NCI-H2227 treated with DMSO at 0.1 percent for 48 hours (cell line): ENCODE measurements around the gene NECAP2.
"Not testable (repeated sequence)": the region's sequence is repeated elsewhere in the genome, so short reads cannot be mapped to it uniquely, and the experiment has no call there.

Source experiments
- DNase-seq: peaks from one replicate; lab custom pipeline; 2025; lab: John Stamatoyannopoulos, UW

NECAP2 gene

GRCh38 chr1:16430606-16431005 is 9.9 kb upstream of the NECAP2 start:
- DNase-seq: no peak

DNA sequence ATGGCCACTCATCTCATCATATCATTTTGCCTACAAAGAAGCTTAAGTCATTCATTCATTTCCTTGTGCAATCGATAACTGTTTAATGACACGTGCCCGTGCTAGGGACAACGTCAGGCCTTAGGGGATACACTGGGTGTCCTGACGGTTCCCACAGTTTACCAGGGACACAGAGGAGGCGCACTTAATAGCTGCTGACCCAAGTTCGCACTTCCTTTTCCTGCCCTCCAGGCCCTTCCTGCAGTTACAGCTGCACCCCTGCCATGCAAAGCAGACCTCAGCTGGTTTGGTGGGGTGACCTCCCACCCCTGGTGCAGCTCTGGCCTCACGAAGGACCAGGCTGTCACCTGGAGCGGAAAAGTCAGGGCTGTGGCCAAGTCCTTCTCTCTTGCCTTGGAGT is 7.5 kb upstream of the NECAP2 start:
- no peak for DNase-seq

DNA sequence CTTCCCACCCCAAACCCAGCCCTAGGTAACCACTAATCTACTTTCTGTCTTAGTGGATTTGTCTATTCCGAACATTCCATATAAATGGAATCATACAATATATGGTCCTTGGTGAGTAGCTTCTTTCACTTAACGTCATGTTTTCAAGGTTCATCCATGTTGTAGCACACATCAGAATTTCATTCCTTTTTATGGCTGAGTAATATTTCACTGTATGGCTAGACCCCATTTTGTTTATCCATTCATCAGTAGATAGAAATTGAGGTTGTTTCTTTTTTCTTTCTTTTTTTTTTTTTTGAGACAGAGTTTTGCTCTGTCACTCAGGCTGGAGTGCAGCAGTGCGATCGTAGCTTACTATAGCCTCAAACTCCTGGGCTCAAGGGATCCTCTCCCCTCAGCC is 6.5 kb upstream of the NECAP2 start:
- no peak for DNase-seq

DNA sequence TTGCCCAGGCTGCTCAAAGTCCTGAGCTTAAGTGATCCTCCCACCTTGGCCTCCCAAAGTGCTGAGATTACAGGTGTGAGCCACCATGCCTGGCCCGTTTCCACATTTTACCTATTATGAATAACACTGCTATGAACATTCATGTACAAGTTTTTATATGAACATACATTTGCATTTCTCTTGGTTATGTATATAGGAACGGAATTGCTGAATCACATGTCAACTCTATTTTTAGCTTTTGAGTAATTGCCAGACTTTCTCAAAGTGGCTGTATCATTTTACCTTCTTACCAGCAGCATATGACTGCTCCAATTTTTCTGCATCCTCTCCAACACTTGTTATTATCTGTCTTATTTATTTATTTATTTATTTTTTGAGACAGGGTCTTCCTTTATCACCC is 6.0 kb upstream of the NECAP2 start:
- no peak for DNase-seq

DNA sequence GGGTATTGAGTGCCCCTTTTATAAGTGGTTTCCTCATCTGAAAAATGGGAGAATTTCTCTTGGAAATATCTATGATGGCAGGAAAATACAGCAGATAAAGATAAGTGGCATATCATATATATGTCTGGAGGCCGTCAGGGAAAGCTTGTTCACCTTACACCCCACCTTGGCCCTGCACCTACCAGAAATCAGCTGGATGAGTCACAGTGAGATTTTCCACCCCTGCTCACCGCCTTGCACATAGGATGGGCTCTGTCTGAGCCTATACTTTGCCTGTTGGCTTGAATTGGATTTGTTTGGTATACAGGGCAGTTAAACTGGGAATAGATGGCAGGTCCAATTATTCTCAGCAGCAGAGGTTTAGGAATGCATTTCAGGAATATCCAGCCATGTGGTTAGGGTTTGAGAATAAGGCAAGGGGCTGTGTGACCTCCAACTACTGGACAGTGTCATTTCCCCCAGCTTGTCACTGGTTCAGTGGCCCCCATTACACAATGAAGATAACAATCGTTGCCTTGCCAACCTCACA is 3.5 kb upstream of the NECAP2 start, which contains the start of gene SPATA21:
SPATA21 (minus strand) TSS at position 479 of the 529 bp plus-strand sequence. CDS start 6,053 bp downstream, outside the sequence.
- DNase-seq: no peak

DNA sequence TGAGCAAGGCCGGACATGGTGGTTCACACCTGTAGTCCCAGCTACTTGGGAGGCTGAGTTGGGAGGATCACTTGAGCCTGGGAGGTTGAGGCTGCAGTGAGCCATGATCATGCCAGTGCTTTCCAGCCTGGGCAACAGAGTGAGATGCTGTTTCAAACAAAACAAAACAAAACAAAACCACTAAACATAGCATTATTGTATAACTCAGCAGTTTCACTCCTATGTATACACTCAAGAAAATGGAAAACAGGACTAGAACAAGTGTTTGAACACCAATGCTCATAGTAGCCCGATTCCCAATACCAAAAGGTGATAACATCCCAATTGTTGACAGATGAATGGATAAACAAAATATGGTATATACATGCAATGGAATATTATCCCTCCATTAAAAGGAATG is 2.0 kb upstream of the NECAP2 start:
- no peak for DNase-seq

GRCh38 chr1:16438924-16439323 is 1.6 kb upstream of the NECAP2 start:
- DNase-seq: no peak

DNA sequence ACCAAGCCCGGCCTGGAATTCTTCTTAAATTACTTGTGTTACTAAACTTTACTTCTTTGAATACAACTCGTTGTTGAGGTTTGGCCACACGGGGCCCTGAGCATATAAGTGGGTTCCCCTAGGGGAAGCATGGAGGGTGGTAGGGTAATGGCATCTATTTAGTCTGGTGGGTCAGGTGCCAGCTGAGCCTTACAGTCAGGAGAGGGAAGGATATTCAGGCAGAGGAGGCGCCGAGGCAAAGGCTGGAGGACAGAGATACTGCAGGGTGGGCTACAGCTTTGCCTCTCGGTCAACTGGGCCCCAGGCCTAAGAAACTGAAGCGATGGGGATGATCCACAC is 424 bp upstream of the NECAP2 start:
- DNase-seq: no peak

DNA sequence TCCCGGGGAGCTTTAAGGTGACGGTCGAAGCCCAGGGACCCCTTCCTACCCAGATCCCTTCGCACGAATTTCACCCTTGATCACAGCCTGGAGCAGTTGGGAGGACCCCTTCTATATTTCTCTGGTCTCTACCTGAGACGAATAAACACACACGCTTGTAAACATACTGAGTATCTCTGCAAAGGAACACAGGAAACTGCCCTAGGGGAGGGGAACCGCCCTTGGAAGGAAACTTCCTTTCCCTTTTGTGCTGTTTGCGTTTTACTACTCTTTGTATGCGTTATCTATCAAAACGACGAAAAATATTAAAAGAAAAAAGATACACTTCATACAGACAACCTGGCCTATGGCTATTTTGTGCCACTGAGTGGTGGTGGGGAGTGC is 750 bp downstream of the NECAP2 start:
- DNase-seq: no peak

GRCh38 chr1:16442265-16442664 is 1.7 kb downstream of the NECAP2 start:
- DNase-seq: no peak

- no peak for DNase-seq
Measured at GRCh38 chr1:16442941-16443340, 2.4 kb downstream of the NECAP2 start.

GRCh38 chr1:16443975-16444770 is 3.6 kb downstream of the NECAP2 start:
- no peak for DNase-seq

DNA sequence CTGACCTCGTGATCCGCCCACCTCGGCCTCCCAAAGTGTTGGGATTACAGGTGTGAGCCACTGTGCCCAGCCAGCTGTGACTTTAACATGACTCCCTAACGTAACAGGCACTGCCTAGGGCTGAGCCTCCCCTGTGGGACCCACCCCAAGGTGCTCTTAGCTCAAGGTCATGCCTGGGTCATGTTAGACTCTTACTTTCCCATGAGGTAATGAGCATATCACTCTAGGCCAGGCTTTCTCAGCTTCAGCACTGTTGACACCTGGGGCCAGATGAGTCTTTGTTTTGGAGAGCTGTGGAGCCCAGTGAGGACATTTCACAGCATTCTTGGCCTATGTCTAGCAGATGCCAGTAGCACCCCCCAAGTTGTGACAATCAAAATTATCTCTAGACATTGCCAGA is 4.5 kb downstream of the NECAP2 start:
- no peak for DNase-seq

DNA sequence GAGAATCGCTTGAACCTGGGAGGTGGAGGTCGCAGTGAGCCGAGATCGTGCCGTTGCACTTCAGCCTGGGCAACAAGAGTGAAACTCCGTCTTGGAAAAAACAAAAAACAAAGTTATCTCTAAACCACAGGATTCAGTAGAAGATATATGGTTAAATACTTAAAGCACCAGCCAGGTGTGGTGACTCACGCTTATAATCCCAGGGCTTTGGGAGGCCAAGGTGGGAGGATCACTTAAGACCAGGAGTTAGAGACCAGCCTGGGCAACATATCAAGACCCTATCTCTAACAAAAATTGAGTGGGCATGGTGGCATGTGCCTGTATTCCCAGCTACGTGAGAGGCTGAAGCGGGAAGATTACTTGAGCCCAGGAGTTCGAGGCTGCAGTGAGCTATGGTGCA is 5.6 kb downstream of the NECAP2 start:
- no peak for DNase-seq

GRCh38 chr1:16447641-16448040 is 7.1 kb downstream of the NECAP2 start:
- no peak for DNase-seq

GRCh38 chr1:16449065-16449464 is 8.5 kb downstream of the NECAP2 start:
- DNase-seq: no peak

GRCh38 chr1:16449666-16450065 is 9.1 kb downstream of the NECAP2 start:
- no peak for DNase-seq

GRCh38 chr1:16450863-16451481 is 10.4 kb downstream of the NECAP2 start:
- DNase-seq: no peak

GRCh38 chr1:16451841-16452528 is 11.5 kb downstream of the NECAP2 start:
- no peak for DNase-seq

DNA sequence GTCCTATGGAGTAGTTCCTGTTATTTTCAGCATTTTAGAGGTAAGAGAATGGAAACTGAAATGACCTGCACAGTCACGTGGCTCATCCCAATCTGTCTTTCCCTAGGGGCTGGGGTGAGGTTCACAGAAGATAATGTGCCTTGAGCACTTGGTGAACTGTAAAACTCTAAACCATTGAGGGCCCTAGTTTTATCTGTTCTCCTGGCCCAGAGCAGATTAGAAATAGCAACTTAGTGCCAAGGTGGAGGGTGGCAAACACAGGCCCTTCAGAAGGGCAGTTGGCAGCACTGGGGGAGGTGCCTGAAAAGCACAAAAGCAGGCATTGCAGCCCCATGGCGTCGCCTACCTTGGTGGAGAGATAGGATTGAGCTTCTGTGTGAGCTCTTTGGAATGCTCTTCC is 14.4 kb downstream of the NECAP2 start:
- not testable (repeated sequence) for DNase-seq

DNA sequence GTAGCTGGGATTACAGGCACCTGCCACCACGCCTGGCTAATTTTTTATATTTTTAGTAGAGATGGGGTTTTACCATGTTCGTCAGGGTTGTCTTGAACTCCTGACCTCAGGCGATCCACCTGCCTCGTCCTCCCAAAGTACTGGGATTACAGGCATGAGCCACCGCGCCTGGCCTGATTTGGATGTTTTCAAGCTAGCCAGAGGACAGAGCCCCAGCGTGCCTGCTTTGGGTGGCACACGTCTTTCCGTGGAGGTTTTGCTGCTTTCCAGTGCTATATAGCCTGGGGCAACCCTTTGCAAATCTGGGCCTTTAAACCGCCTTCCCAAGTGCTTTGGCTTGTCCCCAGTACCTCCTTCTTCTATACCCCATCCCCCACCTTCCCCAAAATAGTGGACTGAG is 15.6 kb downstream of the NECAP2 start:
- DNase-seq: not testable (repeated sequence)

DNA sequence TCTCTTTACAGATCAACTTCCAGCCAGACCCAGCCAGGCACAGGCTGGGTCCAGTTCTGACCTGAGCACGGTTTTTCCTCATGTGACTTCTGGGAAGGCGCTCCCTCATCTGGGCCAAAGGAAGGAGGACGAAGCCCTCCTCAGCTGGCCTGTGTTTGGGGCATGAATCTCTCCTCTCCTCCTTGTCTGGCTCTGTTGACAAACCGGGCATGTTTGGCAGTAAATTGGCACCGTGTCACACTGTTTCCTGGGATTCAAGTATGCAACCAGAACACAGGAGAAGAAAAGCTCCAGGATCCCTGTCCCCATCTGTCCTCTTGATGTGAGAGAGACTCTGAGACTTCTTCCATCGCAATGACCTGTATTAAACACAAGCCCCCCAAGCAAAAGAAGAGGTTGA is 18.3 kb downstream of the NECAP2 start:
- DNase-seq: no peak

DNA sequence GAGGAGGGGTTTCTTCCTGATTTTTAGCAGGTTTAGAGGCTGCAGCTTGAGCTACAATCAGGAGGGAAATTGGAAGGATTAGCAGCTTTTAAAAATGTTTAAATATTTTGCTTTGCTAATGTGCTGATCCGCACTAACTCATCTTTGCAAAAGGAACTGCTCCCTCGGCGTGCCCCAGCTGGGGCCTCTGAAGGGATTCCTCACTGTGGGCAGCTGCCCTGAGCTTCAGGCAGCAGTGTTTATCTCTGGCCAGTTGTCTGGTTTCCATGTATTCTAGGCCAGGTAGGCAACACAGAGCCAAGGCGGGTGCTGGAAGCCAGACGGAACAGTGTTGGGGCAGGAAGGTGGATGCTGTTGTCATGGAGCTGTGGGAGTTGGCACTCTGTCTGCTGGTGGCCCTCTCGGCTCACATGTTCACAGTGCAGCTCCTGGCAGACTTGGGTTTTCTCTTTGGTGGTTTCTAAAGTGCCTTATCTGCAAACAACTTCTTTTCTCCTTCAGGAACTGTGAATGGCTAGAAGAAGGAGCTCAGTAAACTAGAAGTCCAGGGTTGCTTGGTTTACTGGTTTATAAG is 18.9 kb downstream of the NECAP2 start:
- no peak for DNase-seq
